GM12872 (cell line): ENCODE results near the gene CCDC86.

Source experiments
- TF ChIP-seq, protein P1 (sequence below): IDR thresholded peaks from 3 replicates; pipeline ENCODE4 v1.5.1; 2011; ENCODE audit warnings: low read depth, mild to moderate bottlenecking, low read length, moderate library complexity; ENCODE audit not compliant: insufficient read depth

Gene CCDC86

GRCh38 chr11:60851327-60852104, 9.6 kb downstream of the CCDC86 start:
- TF ChIP-seq, protein P1, sequence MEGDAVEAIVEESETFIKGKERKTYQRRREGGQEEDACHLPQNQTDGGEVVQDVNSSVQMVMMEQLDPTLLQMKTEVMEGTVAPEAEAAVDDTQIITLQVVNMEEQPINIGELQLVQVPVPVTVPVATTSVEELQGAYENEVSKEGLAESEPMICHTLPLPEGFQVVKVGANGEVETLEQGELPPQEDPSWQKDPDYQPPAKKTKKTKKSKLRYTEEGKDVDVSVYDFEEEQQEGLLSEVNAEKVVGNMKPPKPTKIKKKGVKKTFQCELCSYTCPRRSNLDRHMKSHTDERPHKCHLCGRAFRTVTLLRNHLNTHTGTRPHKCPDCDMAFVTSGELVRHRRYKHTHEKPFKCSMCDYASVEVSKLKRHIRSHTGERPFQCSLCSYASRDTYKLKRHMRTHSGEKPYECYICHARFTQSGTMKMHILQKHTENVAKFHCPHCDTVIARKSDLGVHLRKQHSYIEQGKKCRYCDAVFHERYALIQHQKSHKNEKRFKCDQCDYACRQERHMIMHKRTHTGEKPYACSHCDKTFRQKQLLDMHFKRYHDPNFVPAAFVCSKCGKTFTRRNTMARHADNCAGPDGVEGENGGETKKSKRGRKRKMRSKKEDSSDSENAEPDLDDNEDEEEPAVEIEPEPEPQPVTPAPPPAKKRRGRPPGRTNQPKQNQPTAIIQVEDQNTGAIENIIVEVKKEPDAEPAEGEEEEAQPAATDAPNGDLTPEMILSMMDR, result no peak

- TF ChIP-seq, protein P1, result no peak
Observed at GRCh38 chr11:60852117-60852981, 10.4 kb downstream of the CCDC86 start.

GRCh38 chr11:60852982-60853950, 11.4 kb downstream of the CCDC86 start:
- TF ChIP-seq, protein P1, result no peak

DNA sequence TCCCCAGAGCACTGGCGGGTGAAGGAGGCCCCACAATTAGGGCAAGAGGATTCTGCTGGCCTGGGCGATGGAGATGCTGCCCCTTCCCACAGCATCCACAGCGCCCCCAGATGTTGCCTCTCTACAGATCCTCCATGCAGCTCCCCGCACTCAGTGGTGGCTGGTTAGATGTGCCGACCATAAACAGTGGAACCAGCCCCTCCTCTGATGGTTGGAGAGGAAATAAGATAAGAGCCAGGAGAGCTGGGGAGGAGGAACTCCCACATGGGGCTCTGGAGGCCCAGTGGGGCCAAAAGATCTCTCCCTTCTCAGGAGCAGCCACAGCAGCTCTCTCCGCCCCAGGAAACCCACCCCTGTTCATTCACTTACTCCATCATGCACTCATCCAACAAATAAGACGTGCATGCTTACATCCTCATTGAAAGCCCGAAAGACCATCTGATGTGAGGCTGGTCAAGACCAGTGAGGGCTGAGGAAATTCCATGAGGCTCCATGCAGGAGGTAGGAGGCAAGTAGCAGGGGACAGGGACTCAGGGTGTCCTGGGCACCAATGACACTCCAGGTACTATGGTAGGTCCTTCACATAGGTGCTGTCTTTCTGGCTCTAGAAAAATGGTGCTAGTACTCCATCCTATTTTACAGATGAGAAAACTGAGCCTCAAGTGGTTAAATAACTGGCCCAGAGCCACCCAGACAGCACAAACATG, 12.4 kb downstream of the CCDC86 start:
- TF ChIP-seq, protein P1, result no peak

DNA sequence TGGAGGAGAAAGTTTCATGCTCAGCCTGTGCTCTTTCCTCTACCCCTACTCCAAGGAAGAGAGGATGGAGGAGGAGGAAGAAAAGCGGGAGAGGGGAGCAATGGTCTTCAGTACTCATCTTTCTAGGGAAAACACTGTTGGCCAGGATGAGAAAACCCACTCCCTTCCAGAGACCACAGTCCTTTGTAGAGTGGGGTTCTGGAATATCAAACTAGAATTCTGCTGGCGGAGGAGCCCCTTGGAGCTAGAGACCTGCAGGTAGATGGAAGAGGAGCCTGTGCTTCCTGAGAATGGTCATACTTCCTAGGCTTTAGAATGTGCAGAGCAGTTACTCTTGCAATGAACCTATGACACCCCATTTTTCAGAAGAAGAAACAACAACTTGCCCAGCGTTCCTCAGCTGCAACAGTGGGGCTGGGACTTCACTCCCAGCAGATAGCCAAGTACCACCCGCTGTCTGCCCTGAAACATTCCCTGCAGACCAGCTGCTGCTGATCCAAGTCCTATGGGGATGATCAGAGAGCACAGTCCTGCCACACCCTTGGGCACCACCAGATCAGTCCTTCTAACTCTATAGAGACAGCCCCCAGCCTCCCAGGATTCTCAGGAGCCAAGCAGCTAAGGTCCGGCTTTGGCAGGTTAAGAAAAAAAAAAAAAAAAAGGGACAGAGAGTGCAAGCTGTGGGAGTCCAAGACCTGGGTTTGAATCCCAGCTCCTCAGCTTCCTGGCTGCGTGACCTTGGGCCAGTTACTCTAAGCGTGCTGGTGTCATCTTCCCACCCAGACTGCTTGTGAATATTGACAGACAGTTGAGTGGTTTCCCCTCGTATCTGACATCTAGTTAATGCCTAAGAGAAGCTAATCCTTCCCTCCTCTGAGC, 13.2 kb downstream of the CCDC86 start:
- TF ChIP-seq, protein P1, result no peak
